Colonic mucosa (tissue), 4 donors: ENCODE measurements around the gene VPS9D1. TPM values are rescaled to one million over a fixed set of nuclear protein-coding genes. Genes with fewer than 3 reads are reported as not detected.

Experiments used
- DNase-seq: peaks from one replicate; pipeline ENCODE4 v3.0.0-alpha.2; 2020
- H3K27ac ChIP-seq: fragments of 200-600 bp; one replicate; pipeline ENCODE4 v1.8.0; 2021
- H3K27me3 ChIP-seq: fragments of 200-600 bp; one replicate; pipeline ENCODE4 v1.8.0; 2021
- H3K36me3 ChIP-seq: fragments of 200-600 bp; one replicate; pipeline ENCODE4 v1.8.0; 2021
- H3K4me1 ChIP-seq: fragments of 200-600 bp; one replicate; pipeline ENCODE4 v1.8.0; 2021; ENCODE audit warnings: mild to moderate bottlenecking
- H3K4me3 ChIP-seq: fragments of 200-600 bp; one replicate; pipeline ENCODE4 v1.8.0; 2021
- H3K9ac ChIP-seq, 2 donors: one replicate each; pipeline ENCODE4 v1.7.0; 2013; ENCODE audit warnings: control low read depth in 2 of 2, low read depth in 2 of 2, low read length in 2 of 2
- H3K9me3 ChIP-seq: fragments of 200-600 bp; one replicate; pipeline ENCODE4 v1.8.0; 2021
- CTCF ChIP-seq: fragments of 200-600 bp; IDR thresholded peaks from one replicate; pipeline ENCODE4 v1.8.0; 2022; ENCODE audit warnings: antibody characterized with exemption, mild to moderate bottlenecking
- intact Hi-C: fragments of 100-400 bp; cut with DNase I; formaldehyde crosslinking; loops from one replicate; pipeline ENCODE4 v1.14.1; 2022
- total RNA-seq, 2 donors: library from RNA; stranded (reverse); fragmentation: NEBNext Ultra II Directional in 1 of 2; extraction: Animal tissue kit (Norgen Biotek cat#: 25700) in 1 of 2; gene quantifications; one replicate each; pipeline ENCODE4 v1.2.1, GENCODE V29; 2021
- donor health status: healthy.
- donor health status: DM: no; HTN: no; CAD: no.
- donor health status: DM: no; HTN: no; CAD: no.

Gene VPS9D1
- total RNA-seq, 2 donors from 2014 or later, result 11.9 to 12.7 TPM

GRCh38 chr16:89744813-89745212, 24.1 kb upstream of the VPS9D1 start:
- no peaks in the 10 kb centered on the region for H3K9me3 ChIP-seq
- H3K4me1 ChIP-seq, result no peaks in the 10 kb centered on the region
- H3K36me3 ChIP-seq, result no peaks in the 10 kb centered on the region
- intact Hi-C loops, result no loop called here
- H3K4me3 ChIP-seq, result no peak overlapping the region
- DNase-seq, result no peak
- H3K9ac ChIP-seq, result no peak overlapping the region
- no peaks in the 10 kb centered on the region for H3K27me3 ChIP-seq
- TF ChIP-seq CTCF, result no peak
- H3K27ac ChIP-seq, result no peak overlapping the region

DNA sequence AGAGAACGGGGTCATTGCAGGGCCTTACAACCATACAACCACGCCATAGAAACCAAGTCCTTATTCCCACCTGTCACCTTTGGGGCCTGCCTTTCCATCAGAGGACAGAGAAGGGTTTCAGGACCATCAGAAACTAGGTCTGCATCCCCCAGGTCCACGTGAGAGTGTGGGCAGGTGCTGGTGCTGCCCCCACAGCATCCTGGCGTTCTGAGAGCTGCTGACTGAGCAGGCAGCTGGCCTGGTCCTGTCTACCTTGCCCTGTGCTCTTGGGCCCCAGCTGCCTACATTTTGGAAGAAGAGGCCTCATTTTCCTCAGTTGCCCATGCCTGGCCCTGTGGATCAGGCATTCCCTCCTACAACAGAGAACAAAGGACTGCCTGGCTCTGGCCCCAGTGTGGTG, 22.2 kb upstream of the VPS9D1 start:
- Histone ChIP-seq H3K9me3 (no peaks in the 10 kb centered on the region), H3K27me3 (no peaks in the 10 kb centered on the region), H3K9ac (no peak overlapping the region), H3K27ac (no peak overlapping the region), H3K36me3 (peaks cover 15% of the 10 kb centered on the region), H3K4me3 (no peak overlapping the region), H3K4me1 (no peaks in the 10 kb centered on the region)
- intact Hi-C loops, result no loop called here
- TF ChIP-seq CTCF, result no peak
- no peak for DNase-seq

- H3K27me3 ChIP-seq, result no peaks in the 10 kb centered on the region
- TF ChIP-seq CTCF, result no peak
- intact Hi-C loops, result no loop called here
- peaks cover 28% of the 10 kb centered on the region for H3K36me3 ChIP-seq
- no peak for DNase-seq
- no peak overlapping the region for H3K9ac ChIP-seq
- no peaks in the 10 kb centered on the region for H3K9me3 ChIP-seq
- H3K4me3 ChIP-seq, result no peak overlapping the region
- no peak overlapping the region for H3K27ac ChIP-seq
- no peaks in the 10 kb centered on the region for H3K4me1 ChIP-seq
These were observed 20.8 kb upstream of the VPS9D1 start for GRCh38 chr16:89741342-89742014.

DNA sequence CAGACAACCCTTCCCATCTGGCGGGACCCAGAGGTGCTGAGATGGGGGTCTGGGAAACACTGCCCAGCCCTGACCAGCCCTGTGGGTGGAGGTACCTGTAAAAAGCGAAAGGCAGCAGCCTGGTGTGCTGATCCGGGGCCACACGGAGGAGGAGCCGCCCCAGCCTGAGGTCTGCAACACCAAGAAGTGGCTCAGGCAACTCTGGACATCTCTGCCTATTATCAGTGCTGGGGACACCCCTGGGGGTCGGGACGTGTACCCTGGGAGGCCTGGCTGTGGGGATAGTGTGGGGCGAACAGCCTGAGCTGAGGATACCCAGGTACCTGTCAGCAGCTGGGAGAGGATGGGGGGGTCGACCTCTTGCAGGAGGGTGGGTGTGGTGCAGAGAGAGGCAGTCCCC, 18.7 kb upstream of the VPS9D1 start:
- intact Hi-C loops, result no loop called here
- peaks cover 28% of the 10 kb centered on the region for H3K36me3 ChIP-seq
- no peaks in the 10 kb centered on the region for H3K27me3 ChIP-seq
- no peak overlapping the region for H3K4me3 ChIP-seq
- no peaks in the 10 kb centered on the region for H3K9me3 ChIP-seq
- no peak for DNase-seq
- TF ChIP-seq CTCF, result no peak
- no peaks in the 10 kb centered on the region for H3K4me1 ChIP-seq
- H3K27ac ChIP-seq, result no peak overlapping the region
- H3K9ac ChIP-seq, result no peak overlapping the region

GRCh38 chr16:89738538-89739317, 18.0 kb upstream of the VPS9D1 start:
- Histone ChIP-seq H3K9ac (no peak overlapping the region), H3K9me3 (no peaks in the 10 kb centered on the region), H3K27me3 (no peaks in the 10 kb centered on the region), H3K4me3 (no peak overlapping the region), H3K36me3 (peaks cover 28% of the 10 kb centered on the region), H3K4me1 (no peaks in the 10 kb centered on the region), H3K27ac (no peak overlapping the region)
- no peak for TF ChIP-seq CTCF
- DNase-seq, result no peak
- intact Hi-C loops, result no loop called here
